Measurements from ENCODE around the gene CFAP45.

GRCh38 chr1:159916242-159917051, 16.5 kb upstream of the CFAP45 start:
- no peak for TF ChIP-seq CTCF (conservative IDR thresholded peaks at IDR 0.05; ENCODE audit: low read length)
- no peak for TF ChIP-seq EZH2phosphoT487 (IDR thresholded peaks at IDR 0.05; ENCODE audit: borderline replicate concordance, low read depth, low read length)

Measured in OCI-LY7 (cell line).